K562 (cell line): ENCODE measurements around the gene MAP3K6. TPM values are rescaled to one million over a fixed set of nuclear protein-coding genes. Genes with fewer than 3 reads are reported as not detected.

ENCODE experiments used
- ATAC-seq: fragments of 200-7000 bp; cut with Tn5 transposase; 3 replicates; pipeline ENCODE4 v1.9.1; 2020; ENCODE audit warnings: moderate library complexity
- BruUV-seq: library from RNA; stranded (reverse); fragments of 400-500 nt; replicated peaks from 2 replicates; lab custom pipeline; 2021; lab: Mats Ljungman, UMichigan
- CTCF ChIA-PET: fragments of 300-600 bp; formaldehyde crosslinking; extraction: SDS; loops from one replicate; lab custom pipeline; 2021; ENCODE audit warnings: low intra/inter-chr PET ratio; lab: Yijun Ruan, JAX
- POLR2A ChIA-PET: fragments of 300-600, 350-650 bp; sonication (Branson Sonifier 250); formaldehyde crosslinking; extraction: SDS; loops from one replicate; lab custom pipeline; 2021; ENCODE audit warnings: antibody characterized with exemption, inconsistent platforms; lab: Yijun Ruan, JAX
- DNase-seq, 4 experiments: peaks; one replicate each; pipeline versions ENCODE4 v3.0.0 to v3.0.0-alpha.2; 2011 to 2018; ENCODE audit warnings: low spot score in 3 of 4, mixed read lengths in 3 of 4; ENCODE audit errors: extremely low read depth in 1 of 4
- FAIRE-seq: peaks from 2 replicates; lab custom pipeline; 2011; peaks lifted over from hg19 to GRCh38; lab: Jason Lieb, UNC
- H2AFZ ChIP-seq: 2 replicates; pipeline ENCODE4 v1.6.0; 2011; ENCODE audit warnings: low read depth, low read length, control low read depth, inconsistent platforms
- H3K27ac ChIP-seq: fragments of 200-600 bp; 3 replicates; pipeline ENCODE4 v1.8.0; 2011; ENCODE audit warnings: low read depth, mild to moderate bottlenecking, control low read depth, inconsistent platforms, low read length, moderate library complexity, mixed read lengths; ENCODE audit errors: extremely low read depth
- H3K27me3 ChIP-seq, 2 experiments: fragments of 300-600 bp in 1 of 2; 2 replicates in 1 of 2; 3 replicates in 1 of 2; pipeline versions ENCODE4 v1.6.0 to v1.8.0; 2011; ENCODE audit warnings: inconsistent platforms in 2 of 2, low read length in 2 of 2, mild to moderate bottlenecking in 1 of 2, mixed read lengths in 1 of 2, moderate library complexity in 1 of 2; ENCODE audit not compliant: control insufficient read depth in 2 of 2, insufficient read depth in 2 of 2
- H3K36me3 ChIP-seq: fragments of 300-600 bp; 3 replicates; pipeline ENCODE4 v1.8.0; 2011; ENCODE audit warnings: mild to moderate bottlenecking, low read length, inconsistent platforms; ENCODE audit not compliant: control insufficient read depth, insufficient read depth
- H3K4me1 ChIP-seq, 2 experiments: fragments of 200-600 bp in 1 of 2; replicated peaks in 1 of 2; 2 replicates in 1 of 2; 3 replicates in 1 of 2; pipeline versions ENCODE4 v1.5.1 to v1.8.0; 2011; ENCODE audit warnings: inconsistent platforms in 2 of 2, low read length in 2 of 2, mild to moderate bottlenecking in 1 of 2, mixed read lengths in 1 of 2, moderate library complexity in 1 of 2; ENCODE audit not compliant: control insufficient read depth in 2 of 2, insufficient read depth in 2 of 2
- H3K4me2 ChIP-seq: 2 replicates; pipeline ENCODE4 v1.6.1; 2011; ENCODE audit warnings: low read length, control low read depth, inconsistent platforms, mixed read lengths; ENCODE audit not compliant: insufficient read depth
- H3K4me3 ChIP-seq: fragments of 200-600 bp; sonication (generic), shearing (Covaris generic); 2 replicates; pipeline ENCODE4 v1.5.1; 2016; ENCODE audit warnings: control low read depth, inconsistent platforms
- H3K79me2 ChIP-seq: fragments of 200-600 bp; 3 replicates; pipeline ENCODE4 v1.8.0; 2011; ENCODE audit warnings: low read length, inconsistent platforms; ENCODE audit not compliant: control insufficient read depth, insufficient read depth
- H3K9ac ChIP-seq, 2 experiments: 2 replicates each; pipeline versions ENCODE4 v1.6.0 to v1.6.1; 2011; ENCODE audit warnings: low read depth in 2 of 2, low read length in 2 of 2, control low read depth in 1 of 2, inconsistent platforms in 1 of 2, mild to moderate bottlenecking in 1 of 2, mixed read lengths in 1 of 2; ENCODE audit not compliant: insufficient read depth in 1 of 2
- H3K9me1 ChIP-seq: one replicate; pipeline ENCODE4 v1.6.0; 2011; ENCODE audit warnings: inconsistent platforms, mild to moderate bottlenecking, low read length, moderate library complexity; ENCODE audit not compliant: control insufficient read depth, insufficient read depth
- H3K9me3 ChIP-seq: replicated peaks from 2 replicates; pipeline ENCODE4 v1.5.1; 2011; ENCODE audit warnings: low read depth, low read length, inconsistent platforms; ENCODE audit not compliant: control insufficient read depth, insufficient read depth
- H4K20me1 ChIP-seq: replicated peaks from 2 replicates; pipeline ENCODE4 v1.6.1; 2011; ENCODE audit warnings: low read length, inconsistent platforms, mixed read lengths; ENCODE audit not compliant: control insufficient read depth, insufficient read depth
- ARID3B ChIP-seq: fragments of 250-450 bp; sonication (Bioruptor Pico); IDR thresholded peaks from 2 replicates; pipeline ENCODE4 v1.4.0; 2020; ENCODE audit warnings: borderline replicate concordance
- ARNT ChIP-seq, 2 experiments: fragments of 450-650 bp; IDR thresholded peaks; 2 replicates each; pipeline ENCODE4 v1.6.1; 2016; ENCODE audit warnings: mild to moderate bottlenecking in 1 of 2
- HNRNPH1 ChIP-seq: fragments of 200-400 bp; formaldehyde crosslinking; optimal IDR thresholded peaks from 2 replicates; pipeline ENCODE3; 2017; ENCODE audit warnings: low read depth, mild to moderate bottlenecking, low read length, moderate library complexity
- HNRNPLL ChIP-seq: fragments of 200-400 bp; formaldehyde crosslinking; IDR thresholded peaks from 2 replicates; pipeline ENCODE4 v1.6.1; 2017; ENCODE audit warnings: low read length, low read depth, mild to moderate bottlenecking; ENCODE audit not compliant: poor library complexity, severe bottlenecking
- NEUROD1 ChIP-seq: fragments of 150-350 bp; IDR thresholded peaks from 2 replicates; pipeline ENCODE4 v1.6.1; 2014; ENCODE audit warnings: borderline replicate concordance, low read length, low read depth; ENCODE audit not compliant: partially characterized antibody
- SP2 ChIP-seq: IDR thresholded peaks from 2 replicates; pipeline ENCODE4 v1.6.1; 2011; ENCODE audit warnings: mild to moderate bottlenecking, low read depth, low read length, moderate library complexity; ENCODE audit not compliant: poor library complexity, severe bottlenecking; ENCODE audit errors: extremely low read depth
- SUPT5H ChIP-seq: fragments of 450-650 bp; IDR thresholded peaks from 2 replicates; pipeline ENCODE4 v1.6.1; 2016
- THRB ChIP-seq: fragments of 450-650 bp; formaldehyde crosslinking; conservative IDR thresholded peaks from 2 replicates; pipeline ENCODE4 v1.4.0; 2022; ENCODE audit warnings: mild to moderate bottlenecking, missing genetic modification characterization
- VEZF1 ChIP-seq: fragments of 200-800 bp; sonication (Bioruptor generic); IDR thresholded peaks from 2 replicates; pipeline ENCODE4 v1.6.1; 2017; ENCODE audit warnings: missing genetic modification characterization, missing compliant biosample characterization
- YBX1 ChIP-seq: fragments of 450-650 bp; IDR thresholded peaks from 2 replicates; pipeline ENCODE4 v1.7.1; 2016; ENCODE audit warnings: mild to moderate bottlenecking
- ZBTB26 ChIP-seq: fragments of 450-650 bp; formaldehyde crosslinking; IDR thresholded peaks from 2 replicates; pipeline ENCODE4 v1.4.0; 2022; ENCODE audit warnings: missing genetic modification characterization
- ZNF146 ChIP-seq: IDR thresholded peaks from one replicate; pipeline ENCODE4 v1.6.1; 2018; ENCODE audit warnings: missing compliant biosample characterization; ENCODE audit not compliant: unreplicated experiment
- ZNF174 ChIP-seq: fragments of 250-450 bp; sonication (Bioruptor Pico); IDR thresholded peaks from 2 replicates; pipeline ENCODE4 v1.4.0; 2020; ENCODE audit warnings: mild to moderate bottlenecking
- ZNF253 ChIP-seq: fragments of 250-450 bp; sonication (Bioruptor Pico); conservative IDR thresholded peaks from 2 replicates; pipeline ENCODE4 v1.6.1; 2021; ENCODE audit warnings: mild to moderate bottlenecking
- ZNF280A ChIP-seq: fragments of 450-650 bp; IDR thresholded peaks from 2 replicates; pipeline ENCODE4 v1.6.1; 2018; ENCODE audit warnings: mild to moderate bottlenecking, low read depth; ENCODE audit not compliant: partially characterized antibody
- ZSCAN29 ChIP-seq: fragments of 450-650 bp; IDR thresholded peaks from 2 replicates; pipeline ENCODE4 v1.6.1; 2017
- WGBS: fragments of 100-300 bp; shearing (Covaris generic); methylation state at CpG from one replicate; pipeline ENCODE4 v1.1.6; 2016; ENCODE audit warnings: low coverage, mixed read lengths; ENCODE audit not compliant: insufficient coverage; ENCODE audit errors: missing lambda C conversion rate; 5-methylcytosine and 5-hydroxymethylcytosine counted together
- in situ Hi-C: fragments of 300-500 bp; cut with MboI; formaldehyde crosslinking; loops from 4 replicates; pipeline ENCODE4 v1.15.0; 2018; ENCODE audit warnings: inconsistent platforms, mixed read lengths
- intact Hi-C: fragments of 100-400 bp; cut with micrococcal nuclease; formaldehyde crosslinking; loops from 2 replicates; pipeline ENCODE4 v1.14.2; 2022
- polyA plus RNA-seq, 8 experiments: library from polyadenylated mRNA; depleted of rRNA in 4 of 8; stranded (reverse) in 5 of 8; unstranded in 3 of 8; fragments of >200 nt; fragmentation: Nextera tagmentation in 2 of 8; fragmentation: Illumina TruSeq in 1 of 8; extraction: Ambion mirVana in 2 of 8; extraction: Trizol in 1 of 8; gene quantifications; 2 replicates each; pipeline versions ENCODE4 v1.2.1 to v1.2.3, GENCODE V29; 2011 to 2014; ENCODE audit warnings: inconsistent platforms in 1 of 8, missing spikeins in 1 of 8
- total RNA-seq, 7 experiments: library from RNA; depleted of rRNA in 6 of 7; stranded (reverse); fragments of >200 nt in 6 of 7; fragmentation: Illumina TruSeq in 2 of 7; extraction: Trizol in 2 of 7; gene quantifications; 2 replicates each; pipeline versions ENCODE4 v1.2.1 to v1.2.3, GENCODE V29; 2011 to 2021; ENCODE audit warnings: low replicate concordance in 1 of 7

Gene MAP3K6
- total and polyA plus RNA-seq, 9 of the 15 experiments (the other 6 are each of a cell fraction or from before 2014, with no cell fraction given) = 0.99 to 21.9 (median 7.0) TPM

- Histone ChIP-seq H3K9me3 (no peaks in the 10 kb centered on the region), H3K9ac (no peak overlapping the region), H3K27me3 (no peaks in the 10 kb centered on the region), H3K79me2 (peaks cover 9% of the 10 kb centered on the region), H3K4me2 (no peak overlapping the region), H3K27ac (no peak overlapping the region), H3K9me1 (no peaks in the 10 kb centered on the region), H3K4me1 (peaks cover 0 to 37% of the 10 kb centered on the region in 2 experiments; a peak in 3 of 5 replicates), H2AFZ (no peak overlapping the region), H3K4me3 (no peak overlapping the region), H3K36me3 (peaks cover 9% of the 10 kb centered on the region; the same call in 1 of the 3 replicates), H4K20me1 (no peaks in the 10 kb centered on the region)
- no peak for FAIRE-seq
- no peak for ATAC-seq
- intact Hi-C loops = loop anchor here (5.0 kb wide), 1 partner anchor 350 kb away; no protein-coding TSS in a partner anchor
- CTCF ChIA-PET = no interaction called here
- no TSS peak for BruUV-seq
- POLR2A ChIA-PET = interaction anchor here (0.7 to 1.8 kb wide), 12 partner anchors 8 to 1590 kb away, joined by 3 to 5 read pairs (median 3); no protein-coding TSS in a partner anchor
- DNase-seq = no peak
- in situ Hi-C loops = loop anchor here (5.0 kb wide), 1 partner anchor 210 kb away; no protein-coding TSS in a partner anchor
- WGBS = 64% methylated on average over 7 of the region's 7 CpGs
- TF ChIP-seq ARNT (IDR thresholded peaks at IDR 0.05) (no peak), SP2 (no peak), ZNF253 (CRISPR knock-in tag) (no peak), ZNF146 (CRISPR knock-in tag) (no peak), HNRNPH1 (no peak), SUPT5H (no peak), ZSCAN29 (no peak), YBX1 (no peak), VEZF1 (no peak), ZNF174 (CRISPR knock-in tag) (no peak), THRB (CRISPR knock-in tag) (no peak), ZBTB26 (no peak), ZNF280A (no peak), NEUROD1 (no peak), HNRNPLL (no peak), ARID3B (CRISPR knock-in tag) (no peak)
These were observed 31.0 kb upstream of the MAP3K6 start for GRCh38 chr1:27397749-27398148.
